GM12873 (cell line): ENCODE data around the gene CARMIL1.

Experiments
- CTCF ChIP-seq: IDR thresholded peaks from 2 replicates; pipeline ENCODE4 v1.5.1; 2012; ENCODE audit warnings: low read depth, mild to moderate bottlenecking, moderate library complexity, low read length, control low read depth; ENCODE audit not compliant: insufficient read depth; ENCODE audit errors: missing control alignments

Gene CARMIL1

GRCh38 chr6:25603251-25603650, 324.1 kb downstream of the CARMIL1 start:
- TF ChIP-seq CTCF, result no peak

GRCh38 chr6:25606151-25606550, 327.0 kb downstream of the CARMIL1 start:
- TF ChIP-seq CTCF, result no peak

- TF ChIP-seq CTCF, result no peak
These were observed 329.5 kb downstream of the CARMIL1 start for GRCh38 chr6:25608558-25609174.

- TF ChIP-seq CTCF, result no peak
These were observed 333.5 kb downstream of the CARMIL1 start for GRCh38 chr6:25612666-25613065.

- TF ChIP-seq CTCF, result no peak
These were observed 334.2 kb downstream of the CARMIL1 start for GRCh38 chr6:25613415-25613814.

GRCh38 chr6:25614052-25614451, 334.9 kb downstream of the CARMIL1 start:
- no peak for TF ChIP-seq CTCF

GRCh38 chr6:25615471-25615870, 336.3 kb downstream of the CARMIL1 start:
- TF ChIP-seq CTCF, result no peak
